ENCODE data around the gene UBL3.

DNA sequence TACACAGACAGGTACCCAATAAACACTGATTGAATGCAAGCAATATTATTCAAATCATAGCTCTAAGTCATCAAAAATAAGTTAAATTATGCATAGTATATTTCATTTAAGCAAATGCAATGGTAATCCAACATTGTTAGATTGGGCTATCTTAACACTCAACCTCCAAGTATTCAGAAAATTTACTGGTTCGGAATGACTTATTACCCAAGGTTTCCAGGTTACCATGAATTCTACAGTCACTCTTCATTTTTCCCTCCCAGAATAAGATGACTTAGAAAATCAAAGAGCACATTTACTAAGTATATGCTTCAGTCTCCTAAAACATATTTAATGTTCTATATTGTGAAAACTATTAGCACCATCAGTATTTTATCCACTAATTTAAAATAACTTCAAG is 6.0 kb downstream of the UBL3 start:
- TF ChIP-seq, protein P1, sequence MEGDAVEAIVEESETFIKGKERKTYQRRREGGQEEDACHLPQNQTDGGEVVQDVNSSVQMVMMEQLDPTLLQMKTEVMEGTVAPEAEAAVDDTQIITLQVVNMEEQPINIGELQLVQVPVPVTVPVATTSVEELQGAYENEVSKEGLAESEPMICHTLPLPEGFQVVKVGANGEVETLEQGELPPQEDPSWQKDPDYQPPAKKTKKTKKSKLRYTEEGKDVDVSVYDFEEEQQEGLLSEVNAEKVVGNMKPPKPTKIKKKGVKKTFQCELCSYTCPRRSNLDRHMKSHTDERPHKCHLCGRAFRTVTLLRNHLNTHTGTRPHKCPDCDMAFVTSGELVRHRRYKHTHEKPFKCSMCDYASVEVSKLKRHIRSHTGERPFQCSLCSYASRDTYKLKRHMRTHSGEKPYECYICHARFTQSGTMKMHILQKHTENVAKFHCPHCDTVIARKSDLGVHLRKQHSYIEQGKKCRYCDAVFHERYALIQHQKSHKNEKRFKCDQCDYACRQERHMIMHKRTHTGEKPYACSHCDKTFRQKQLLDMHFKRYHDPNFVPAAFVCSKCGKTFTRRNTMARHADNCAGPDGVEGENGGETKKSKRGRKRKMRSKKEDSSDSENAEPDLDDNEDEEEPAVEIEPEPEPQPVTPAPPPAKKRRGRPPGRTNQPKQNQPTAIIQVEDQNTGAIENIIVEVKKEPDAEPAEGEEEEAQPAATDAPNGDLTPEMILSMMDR (IDR thresholded peaks at IDR 0.05 in 8 of 11, conservative IDR thresholded peaks at IDR 0.05 in 3 of 11) = no peak
- no peak for TF ChIP-seq POLR2A (IDR thresholded peaks at IDR 0.05)
